Dendritic cell treated with granulocyte-macrophage colony-stimulating factor and Interleukin-4, amounts not matched to agents 40 ng/mL and 50 ng/mL, for 4 days (primary cell): Measurements from ENCODE around the gene RHOU.

Source experiments
- H3K27ac Mint-ChIP-seq: one replicate; pipeline ENCODE4 v1.8.0; 2022; ENCODE audit warnings: mild to moderate bottlenecking, mixed read lengths
- H3K27me3 Mint-ChIP-seq: one replicate; pipeline ENCODE4 v1.8.0; 2022; ENCODE audit warnings: mild to moderate bottlenecking, mixed read lengths
- H3K36me3 Mint-ChIP-seq: one replicate; pipeline ENCODE4 v1.8.0; 2022; ENCODE audit warnings: low read depth, mixed read lengths
- H3K4me1 Mint-ChIP-seq: one replicate; pipeline ENCODE4 v1.8.0; 2022; ENCODE audit warnings: low read depth, mixed read lengths
- H3K4me3 Mint-ChIP-seq: one replicate; pipeline ENCODE4 v1.8.0; 2022; ENCODE audit warnings: mild to moderate bottlenecking, moderate library complexity, mixed read lengths
- H3K9me3 Mint-ChIP-seq: one replicate; pipeline ENCODE4 v1.8.0; 2022; ENCODE audit warnings: mixed read lengths
- intact Hi-C: fragments of 100-400 bp; cut with micrococcal nuclease; formaldehyde crosslinking; loops from one replicate; pipeline ENCODE4 v1.15.0; 2022

RHOU gene

DNA sequence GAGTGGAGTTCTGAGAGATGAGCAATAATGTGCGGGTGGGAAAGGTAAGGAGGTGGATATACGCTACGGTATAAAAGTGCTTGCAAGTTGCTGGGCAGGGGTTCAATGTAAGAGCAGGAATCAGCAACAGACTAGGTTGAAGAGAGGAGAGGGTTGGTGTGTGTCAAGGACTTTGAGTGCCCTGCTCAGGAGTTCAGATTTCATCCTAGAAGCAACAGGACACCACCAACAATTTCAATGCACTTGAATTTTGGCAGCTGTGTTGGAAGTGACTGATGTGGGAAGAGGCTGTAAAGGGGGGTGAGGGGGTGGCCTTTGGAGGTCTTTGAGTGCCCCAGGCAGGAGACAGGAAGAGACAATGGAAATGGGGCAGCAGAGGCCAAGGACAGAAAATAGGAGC lies 57.3 kb downstream of the RHOU start:
- intact Hi-C loops, result loop anchor here (10.0 kb wide), 1 partner anchor 62 kb away; no protein-coding TSS in a partner anchor
- Mint-ChIP-seq H3K27me3 (no peaks in the 10 kb centered on the region), H3K36me3 (no peaks in the 10 kb centered on the region), H3K9me3 (peaks cover 11% of the 10 kb centered on the region), H3K27ac (no peak overlapping the region), H3K4me3 (no peak overlapping the region), H3K4me1 (peaks cover 11% of the 10 kb centered on the region)

DNA sequence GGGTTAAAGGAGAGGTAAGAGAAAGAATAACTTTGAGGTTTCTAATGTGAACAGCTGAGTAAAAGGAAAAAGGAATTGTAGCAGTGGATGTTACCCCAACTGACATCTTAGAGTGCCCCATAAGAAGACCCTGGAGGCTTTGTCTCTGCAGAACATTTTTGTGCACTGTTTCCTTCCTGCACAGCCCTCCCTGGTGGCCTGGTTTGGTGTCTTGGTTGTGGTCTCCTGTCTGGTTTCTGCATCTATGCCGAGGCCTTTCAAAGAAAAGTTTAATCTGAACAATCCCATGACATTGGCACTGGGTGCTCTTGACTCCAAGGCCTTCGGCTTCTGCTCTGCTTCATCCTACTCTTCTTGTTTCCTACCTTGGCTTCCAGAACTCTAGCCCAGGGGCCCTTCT lies 57.8 kb downstream of the RHOU start:
- Mint-ChIP-seq H3K9me3 (peaks cover 8% of the 10 kb centered on the region), H3K36me3 (no peaks in the 10 kb centered on the region), H3K4me3 (no peak overlapping the region), H3K27me3 (no peaks in the 10 kb centered on the region), H3K27ac (no peak overlapping the region), H3K4me1 (peaks cover 7% of the 10 kb centered on the region)
- intact Hi-C loops, result loop anchor here (10.0 kb wide), 1 partner anchor 62 kb away; no protein-coding TSS in a partner anchor

DNA sequence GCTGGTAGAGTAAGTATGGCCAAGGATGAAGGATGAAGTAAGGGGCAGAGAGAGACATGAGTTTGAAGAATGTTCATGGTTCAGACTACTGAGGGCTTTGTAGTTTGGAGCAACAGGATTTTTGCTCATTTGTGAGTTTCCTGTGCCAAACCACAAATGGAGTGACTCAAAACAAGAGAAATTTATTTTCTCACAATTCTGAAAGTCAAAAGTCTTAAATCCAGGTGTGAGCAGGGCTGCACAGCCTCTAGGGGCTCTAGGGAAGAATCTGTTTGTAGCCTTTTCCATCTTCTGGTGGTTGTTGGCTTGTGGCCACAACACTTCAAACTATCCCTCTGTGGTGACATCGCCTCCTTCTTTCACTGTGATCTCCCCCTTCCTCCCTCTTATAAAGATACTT lies 58.9 kb downstream of the RHOU start:
- H3K36me3 Mint-ChIP-seq, result no peaks in the 10 kb centered on the region
- no peaks in the 10 kb centered on the region for H3K27me3 Mint-ChIP-seq
- H3K4me1 Mint-ChIP-seq, result peaks cover 10% of the 10 kb centered on the region
- no peak overlapping the region for H3K27ac Mint-ChIP-seq
- no peak overlapping the region for H3K4me3 Mint-ChIP-seq
- peaks cover 2% of the 10 kb centered on the region for H3K9me3 Mint-ChIP-seq
- intact Hi-C loops, result loop anchor here (10.0 kb wide), 1 partner anchor 61 kb away; no protein-coding TSS in a partner anchor

DNA sequence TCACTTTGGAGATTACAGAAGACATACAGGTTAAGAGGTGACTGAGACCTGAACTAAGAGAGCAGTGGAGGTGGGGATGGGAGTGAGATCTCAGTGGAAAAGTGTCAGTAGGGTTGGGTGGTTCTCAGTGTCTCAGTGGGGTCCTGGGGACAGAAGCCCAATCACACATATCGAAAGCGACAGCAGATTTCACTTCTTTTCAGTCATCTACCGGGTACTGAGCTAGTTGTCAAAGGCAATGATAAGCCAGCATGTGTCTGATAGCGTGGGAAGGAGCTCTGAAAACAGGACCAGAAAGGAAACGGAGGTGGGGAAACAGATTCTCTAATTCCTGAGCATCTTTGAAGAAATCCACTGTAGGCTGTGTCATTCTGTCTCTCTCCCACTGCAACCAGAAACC lies 59.5 kb downstream of the RHOU start:
- Mint-ChIP-seq H3K9me3 (peaks cover 8% of the 10 kb centered on the region), H3K27ac (no peak overlapping the region), H3K27me3 (no peaks in the 10 kb centered on the region), H3K4me3 (no peak overlapping the region), H3K4me1 (peaks cover 16% of the 10 kb centered on the region), H3K36me3 (peaks cover 5% of the 10 kb centered on the region)
- intact Hi-C loops, result loop anchor here (10.0 kb wide), 1 partner anchor 60 kb away; no protein-coding TSS in a partner anchor

DNA sequence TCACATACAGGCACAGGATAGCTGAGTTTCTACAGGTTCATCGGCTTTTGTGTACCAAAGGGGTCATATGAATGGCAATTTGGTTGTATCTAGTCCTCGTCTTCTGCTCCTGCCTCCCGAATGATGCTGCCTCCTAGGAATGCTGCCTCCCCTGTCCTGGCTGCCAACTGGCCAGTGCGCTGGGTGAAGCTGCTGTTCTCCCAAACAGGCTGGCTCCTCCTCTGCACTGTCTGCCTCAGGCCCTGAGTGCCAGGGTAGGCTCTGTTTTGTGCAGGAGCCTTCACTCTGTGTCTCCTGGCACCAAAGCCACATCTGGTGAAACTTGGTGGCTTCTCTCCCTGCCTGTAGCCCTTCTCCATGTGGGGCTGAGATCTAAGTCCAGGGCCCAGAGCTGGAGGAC lies 60.3 kb downstream of the RHOU start:
- peaks cover 9% of the 10 kb centered on the region for H3K36me3 Mint-ChIP-seq
- H3K4me1 Mint-ChIP-seq, result peaks cover 20% of the 10 kb centered on the region
- H3K4me3 Mint-ChIP-seq, result no peak overlapping the region
- H3K27me3 Mint-ChIP-seq, result no peaks in the 10 kb centered on the region
- intact Hi-C loops, result loop anchor here (10.0 kb wide), 1 partner anchor 59 kb away; no protein-coding TSS in a partner anchor
- H3K9me3 Mint-ChIP-seq, result peaks cover 15% of the 10 kb centered on the region
- H3K27ac Mint-ChIP-seq, result no peak overlapping the region
